ENCODE data around the gene DIP2A. TPM values are rescaled to one million over a fixed set of nuclear protein-coding genes. Genes with fewer than 3 reads are reported as not detected.

DIP2A gene
- polyA plus RNA-seq, 3 donors = 4.6 to 55.4 (median 6.1) TPM

DNA sequence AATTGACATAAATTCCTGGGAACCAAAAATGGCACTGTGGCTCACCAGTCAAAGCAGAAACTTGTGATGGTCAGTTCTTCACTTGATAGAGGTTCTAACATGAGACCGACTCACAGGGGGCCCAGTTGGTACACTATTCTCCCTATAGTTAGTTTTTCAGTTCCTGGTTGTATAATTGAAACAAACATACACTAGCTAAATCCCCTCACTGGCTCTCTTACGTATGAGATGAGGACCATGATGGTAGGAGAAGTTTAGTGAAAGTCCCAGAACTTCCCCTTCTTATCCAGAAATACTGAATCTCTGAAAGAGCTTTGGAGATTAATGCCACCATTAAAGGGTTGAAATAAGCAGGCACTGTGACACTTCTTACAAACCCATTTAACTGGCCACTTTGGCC is 148.9 kb downstream of the DIP2A start:
- DNase-seq = no peak
- peak overlapping the region in 1 of 7 donors; percentile 59 for H3K27ac Mint-ChIP-seq
- Histone ChIP-seq H3K4me3 (replicated peaks in 1 of 3; ENCODE audit: low read depth in 2 of 3, low read length in 3 of 3) (no peak overlapping the region), H3K36me3 (replicated peaks in 1 of 2; ENCODE audit: control insufficient read depth in 1 of 2, insufficient read depth in 2 of 2, low read length in 2 of 2) (no peaks in the 10 kb centered on the region), H3K79me2 (ENCODE audit: insufficient read depth, low read length) (no peaks in the 10 kb centered on the region), H3K27me3 (ENCODE audit: control insufficient read depth in 2 of 2, insufficient read depth in 2 of 2, low read length in 2 of 2) (no peaks in the 10 kb centered on the region), H3K4me2 (replicated peaks; ENCODE audit: extremely low read depth, low read length, poor library complexity, severe bottlenecking) (no peak overlapping the region), H3K4me1 (ENCODE audit: control insufficient read depth in 1 of 2, insufficient read depth in 2 of 2, low read length in 2 of 2) (peaks cover 26 to 28% of the 10 kb centered on the region in 2 donors), H4K20me1 (ENCODE audit: insufficient read depth, low read length) (no peaks in the 10 kb centered on the region), H3K9ac (ENCODE audit: insufficient read depth, low read length, poor library complexity, severe bottlenecking) (no peak overlapping the region), H2AFZ (ENCODE audit: insufficient read depth, low read depth, low read length, poor library complexity, severe bottlenecking) (no peak overlapping the region), H3K9me3 (replicated peaks in 1 of 2; ENCODE audit: control insufficient read depth in 1 of 2, insufficient read depth in 1 of 2, low read length in 2 of 2) (peaks cover 0 to 9% of the 10 kb centered on the region in 2 donors), H3K27ac (ENCODE audit: low read depth in 1 of 2, low read length in 2 of 2) (no peak overlapping the region)
- peaks cover 0 to 9% (median 4%) of the 10 kb centered on the region in 7 donors for H3K9me3 Mint-ChIP-seq
- peaks cover 0 to 2% (median 0%) of the 10 kb centered on the region in 3 donors for H3K27me3 Mint-ChIP-seq (ENCODE audit: low read depth in 3 of 3)
- TF ChIP-seq, protein P1, sequence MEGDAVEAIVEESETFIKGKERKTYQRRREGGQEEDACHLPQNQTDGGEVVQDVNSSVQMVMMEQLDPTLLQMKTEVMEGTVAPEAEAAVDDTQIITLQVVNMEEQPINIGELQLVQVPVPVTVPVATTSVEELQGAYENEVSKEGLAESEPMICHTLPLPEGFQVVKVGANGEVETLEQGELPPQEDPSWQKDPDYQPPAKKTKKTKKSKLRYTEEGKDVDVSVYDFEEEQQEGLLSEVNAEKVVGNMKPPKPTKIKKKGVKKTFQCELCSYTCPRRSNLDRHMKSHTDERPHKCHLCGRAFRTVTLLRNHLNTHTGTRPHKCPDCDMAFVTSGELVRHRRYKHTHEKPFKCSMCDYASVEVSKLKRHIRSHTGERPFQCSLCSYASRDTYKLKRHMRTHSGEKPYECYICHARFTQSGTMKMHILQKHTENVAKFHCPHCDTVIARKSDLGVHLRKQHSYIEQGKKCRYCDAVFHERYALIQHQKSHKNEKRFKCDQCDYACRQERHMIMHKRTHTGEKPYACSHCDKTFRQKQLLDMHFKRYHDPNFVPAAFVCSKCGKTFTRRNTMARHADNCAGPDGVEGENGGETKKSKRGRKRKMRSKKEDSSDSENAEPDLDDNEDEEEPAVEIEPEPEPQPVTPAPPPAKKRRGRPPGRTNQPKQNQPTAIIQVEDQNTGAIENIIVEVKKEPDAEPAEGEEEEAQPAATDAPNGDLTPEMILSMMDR (IDR thresholded peaks at IDR 0.05) = no peak
- H3K4me1 Mint-ChIP-seq = peaks cover 33% of the 10 kb centered on the region
- intact Hi-C loops (cut with micrococcal nuclease) = no loop called here
- 100% methylated on average over 1 of the region's 2 CpGs for WGBS (ENCODE audit: insufficient coverage)
- no peak overlapping the region for H3K4me3 Mint-ChIP-seq
- no peaks in the 10 kb centered on the region for H3K36me3 Mint-ChIP-seq

DNA sequence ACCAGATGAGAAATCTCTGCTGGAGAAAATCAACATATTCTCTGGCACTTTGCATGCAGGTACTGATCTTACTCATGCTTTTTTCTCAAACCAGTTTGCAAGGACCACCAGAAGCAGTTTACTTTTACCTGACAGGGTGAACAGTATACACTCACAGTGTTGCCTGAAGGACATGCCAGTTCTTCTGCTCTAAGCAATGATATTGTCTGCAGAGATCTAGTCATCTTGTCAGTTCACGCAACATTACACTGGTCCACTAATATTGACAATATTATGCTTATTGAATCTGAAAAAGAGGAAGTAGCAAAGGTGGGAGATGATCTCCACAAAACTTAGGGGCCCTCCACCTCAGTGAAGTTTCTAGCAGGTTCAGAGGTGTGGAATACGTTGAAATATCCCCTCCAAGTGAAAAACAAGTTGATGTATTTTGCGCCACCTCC is 150.0 kb downstream of the DIP2A start:
- no peak for DNase-seq
- TF ChIP-seq, protein P1 (IDR thresholded peaks at IDR 0.05) = no peak
- H3K27me3 Mint-ChIP-seq (ENCODE audit: low read depth in 3 of 3) = peaks cover 0 to 2% (median 0%) of the 10 kb centered on the region in 3 donors
- H4K20me1 ChIP-seq (ENCODE audit: insufficient read depth, low read length) = no peaks in the 10 kb centered on the region
- peaks cover 0 to 9% (median 4%) of the 10 kb centered on the region in 7 donors for H3K9me3 Mint-ChIP-seq
- H3K36me3 Mint-ChIP-seq = no peaks in the 10 kb centered on the region
- peaks cover 0 to 9% of the 10 kb centered on the region in 2 donors for H3K9me3 ChIP-seq (replicated peaks in 1 of 2; ENCODE audit: control insufficient read depth in 1 of 2, insufficient read depth in 1 of 2, low read length in 2 of 2)
- no peak overlapping the region for H3K9ac ChIP-seq (ENCODE audit: insufficient read depth, low read length, poor library complexity, severe bottlenecking)
- intact Hi-C loops (cut with micrococcal nuclease) = no loop called here
- no CpG with 5 or more reads among the region's 3 CpGs for WGBS (ENCODE audit: insufficient coverage)
- no peak overlapping the region for H3K4me2 ChIP-seq (replicated peaks; ENCODE audit: extremely low read depth, low read length, poor library complexity, severe bottlenecking)
- H3K79me2 ChIP-seq (ENCODE audit: insufficient read depth, low read length) = no peaks in the 10 kb centered on the region
- no peak overlapping the region for H3K4me3 Mint-ChIP-seq
- no peak overlapping the region for H3K4me3 ChIP-seq (replicated peaks in 1 of 3; ENCODE audit: low read depth in 2 of 3, low read length in 3 of 3)
- no peak overlapping the region for H3K27ac ChIP-seq (ENCODE audit: low read depth in 1 of 2, low read length in 2 of 2)
- H3K4me1 Mint-ChIP-seq = peaks cover 33% of the 10 kb centered on the region
- peaks cover 26 to 28% of the 10 kb centered on the region in 2 donors for H3K4me1 ChIP-seq (ENCODE audit: control insufficient read depth in 1 of 2, insufficient read depth in 2 of 2, low read length in 2 of 2)
- no peaks in the 10 kb centered on the region for H3K27me3 ChIP-seq (ENCODE audit: control insufficient read depth in 2 of 2, insufficient read depth in 2 of 2, low read length in 2 of 2)
- H2AFZ ChIP-seq (ENCODE audit: insufficient read depth, low read depth, low read length, poor library complexity, severe bottlenecking) = no peak overlapping the region
- H3K27ac Mint-ChIP-seq = no peak overlapping the region
- no peaks in the 10 kb centered on the region for H3K36me3 ChIP-seq (replicated peaks in 1 of 2; ENCODE audit: control insufficient read depth in 1 of 2, insufficient read depth in 2 of 2, low read length in 2 of 2)
